Lung (tissue), 12 donors: ENCODE data around the gene LRRC74A. TPM values are rescaled to one million over a fixed set of nuclear protein-coding genes. Genes with fewer than 3 reads are reported as not detected.

Experiments
- ATAC-seq: fragments of 200-7000 bp; cut with Tn5 transposase; one replicate; pipeline ENCODE4 v1.9.1; 2020; ENCODE audit warnings: moderate number of reproducible peaks; ENCODE audit not compliant: insufficient read depth, low FRiP score
- DNase-seq, 3 donors: peaks; one replicate each; pipeline ENCODE4 v3.0.0-alpha.2; 2013 to 2017
- H3K27ac ChIP-seq, 2 donors: one replicate each; pipeline ENCODE4 v1.5.1; 2013; ENCODE audit warnings: mild to moderate bottlenecking in 2 of 2, moderate library complexity in 2 of 2, control low read depth in 1 of 2, inconsistent platforms in 1 of 2, low read depth in 1 of 2, low read length in 1 of 2
- H3K27me3 ChIP-seq, 3 donors: one replicate each; pipeline ENCODE4 v1.5.1; 2013; ENCODE audit warnings: low read length in 2 of 3; ENCODE audit not compliant: control insufficient read depth in 3 of 3, insufficient read depth in 3 of 3
- H3K36me3 ChIP-seq, 4 donors: one replicate each; pipeline ENCODE4 v1.5.1; 2013; ENCODE audit warnings: low read length in 4 of 4, mild to moderate bottlenecking in 1 of 4, moderate library complexity in 1 of 4; ENCODE audit not compliant: control insufficient read depth in 4 of 4, insufficient read depth in 4 of 4
- H3K4me1 ChIP-seq, 5 donors: one replicate each; pipeline ENCODE4 v1.5.1; 2013; ENCODE audit warnings: low read length in 5 of 5, mild to moderate bottlenecking in 2 of 5, moderate library complexity in 1 of 5; ENCODE audit not compliant: control insufficient read depth in 5 of 5, insufficient read depth in 5 of 5
- H3K4me3 ChIP-seq: one replicate; pipeline ENCODE4 v1.5.1; 2013; ENCODE audit warnings: mild to moderate bottlenecking, control low read depth, moderate library complexity
- H3K9ac ChIP-seq, 2 donors: one replicate each; pipeline ENCODE4 v1.5.1; 2013; ENCODE audit warnings: low read length in 2 of 2, control low read depth in 1 of 2; ENCODE audit not compliant: insufficient read depth in 1 of 2
- H3K9me3 ChIP-seq, 4 donors: one replicate each; pipeline ENCODE4 v1.5.1; 2013; ENCODE audit warnings: low read length in 3 of 4, mild to moderate bottlenecking in 1 of 4, moderate library complexity in 1 of 4; ENCODE audit not compliant: control insufficient read depth in 4 of 4, insufficient read depth in 3 of 4
- WGBS, 2 donors: extraction: QIAGEN DNeasy Blood & Tissue Kit; methylation state at CpG; one replicate each; pipeline ENCODE4 v1.1.7; 2013; 5-methylcytosine and 5-hydroxymethylcytosine counted together
- polyA plus RNA-seq, 2 donors: library from polyadenylated mRNA; stranded (reverse); fragments of 200-250 nt; gene quantifications; one replicate each; pipeline ENCODE4 v1.2.1, GENCODE V29; 2013
- total RNA-seq, 2 donors: library from RNA; depleted of rRNA in 1 of 2; stranded (reverse); fragments of >200 nt in 1 of 2; gene quantifications; one replicate each; pipeline ENCODE4 v1.2.1, GENCODE V29; 2014 to 2021
- TF ChIP-seq, protein P1 (sequence below): IDR thresholded peaks from 2 replicates; pipeline ENCODE4 v1.5.1; 2012; ENCODE audit warnings: mild to moderate bottlenecking; ENCODE audit errors: control extremely low read depth, extremely low read depth
- donor health status: control.
- donor health status: control.
- donor health status: Bipolar disorder and iron deficiency.
- donor health status: healthy.
- donor health status: DM: yes; HTN: yes; CAD: no.

The LRRC74A gene
- total and polyA plus RNA-seq, 4 donors, result not detected

DNA sequence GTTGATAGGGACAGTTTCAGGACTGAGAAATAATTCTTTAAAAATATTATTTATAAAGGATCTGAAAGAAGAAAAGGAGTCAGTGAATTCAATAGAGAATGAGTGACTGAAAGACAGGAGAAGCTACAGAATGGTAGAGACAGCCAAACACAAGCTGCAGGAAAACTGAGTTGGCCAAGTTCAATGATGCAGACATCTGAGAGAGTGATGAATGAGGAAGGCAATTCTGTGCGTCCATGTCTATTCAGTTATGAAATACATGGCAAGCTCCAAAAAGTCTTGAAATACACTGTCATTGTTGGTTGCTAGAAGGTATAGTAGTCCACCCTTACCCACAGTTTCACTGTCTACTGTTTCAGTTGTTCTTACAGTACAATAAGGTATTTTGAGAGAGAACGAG, 6.8 kb downstream of the LRRC74A start:
- Histone ChIP-seq H3K27me3 (no peaks in the 10 kb centered on the region), H3K4me3 (no peak overlapping the region), H3K36me3 (peaks cover 0 to 1% (median 0%) of the 10 kb centered on the region in 4 donors), H3K9ac (no peak overlapping the region), H3K27ac (no peak overlapping the region), H3K9me3 (no peaks in the 10 kb centered on the region), H3K4me1 (peaks cover 0 to 2% (median 0%) of the 10 kb centered on the region in 5 donors)
- TF ChIP-seq, protein P1, sequence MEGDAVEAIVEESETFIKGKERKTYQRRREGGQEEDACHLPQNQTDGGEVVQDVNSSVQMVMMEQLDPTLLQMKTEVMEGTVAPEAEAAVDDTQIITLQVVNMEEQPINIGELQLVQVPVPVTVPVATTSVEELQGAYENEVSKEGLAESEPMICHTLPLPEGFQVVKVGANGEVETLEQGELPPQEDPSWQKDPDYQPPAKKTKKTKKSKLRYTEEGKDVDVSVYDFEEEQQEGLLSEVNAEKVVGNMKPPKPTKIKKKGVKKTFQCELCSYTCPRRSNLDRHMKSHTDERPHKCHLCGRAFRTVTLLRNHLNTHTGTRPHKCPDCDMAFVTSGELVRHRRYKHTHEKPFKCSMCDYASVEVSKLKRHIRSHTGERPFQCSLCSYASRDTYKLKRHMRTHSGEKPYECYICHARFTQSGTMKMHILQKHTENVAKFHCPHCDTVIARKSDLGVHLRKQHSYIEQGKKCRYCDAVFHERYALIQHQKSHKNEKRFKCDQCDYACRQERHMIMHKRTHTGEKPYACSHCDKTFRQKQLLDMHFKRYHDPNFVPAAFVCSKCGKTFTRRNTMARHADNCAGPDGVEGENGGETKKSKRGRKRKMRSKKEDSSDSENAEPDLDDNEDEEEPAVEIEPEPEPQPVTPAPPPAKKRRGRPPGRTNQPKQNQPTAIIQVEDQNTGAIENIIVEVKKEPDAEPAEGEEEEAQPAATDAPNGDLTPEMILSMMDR, result no peak
- ATAC-seq (no peak), DNase-seq (no peak)
- 52 to 72% methylated on average over 2 of the region's 2 CpGs for WGBS, 2 donors

DNA sequence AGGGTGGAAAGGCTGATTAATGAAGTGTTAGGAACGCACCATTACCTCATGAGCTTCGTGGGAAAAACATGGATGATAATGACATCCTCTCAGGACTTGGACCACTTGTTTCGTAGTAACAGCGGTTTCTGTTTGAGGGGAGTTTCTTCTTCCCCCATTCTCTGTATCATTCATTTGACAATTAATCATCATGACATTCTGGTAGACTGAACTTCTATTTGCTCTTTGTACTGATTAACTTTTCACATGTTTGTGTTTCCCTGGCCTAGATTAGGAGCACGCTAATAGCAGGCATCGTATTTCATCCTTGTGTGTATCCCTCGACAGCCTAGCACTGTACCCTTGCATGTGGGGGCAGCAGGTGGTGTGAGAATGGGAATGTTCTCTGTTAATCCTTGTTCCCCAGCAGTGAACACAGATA, 8.0 kb downstream of the LRRC74A start:
- ATAC-seq (no peak), DNase-seq (no peak)
- WGBS, 2 donors, result 64 to 78% methylated on average over 7 of the region's 7 CpGs
- H3K27ac ChIP-seq, result no peak overlapping the region
- H3K9ac ChIP-seq, result no peak overlapping the region
- H3K4me1 ChIP-seq, result peaks cover 0 to 2% (median 0%) of the 10 kb centered on the region in 5 donors
- H3K27me3 ChIP-seq, result peaks cover 0 to 4% (median 0%) of the 10 kb centered on the region in 3 donors
- peaks cover 0 to 1% (median 0%) of the 10 kb centered on the region in 4 donors for H3K36me3 ChIP-seq
- no peak overlapping the region for H3K4me3 ChIP-seq
- TF ChIP-seq, protein P1, result no peak
- H3K9me3 ChIP-seq, result no peaks in the 10 kb centered on the region

DNA sequence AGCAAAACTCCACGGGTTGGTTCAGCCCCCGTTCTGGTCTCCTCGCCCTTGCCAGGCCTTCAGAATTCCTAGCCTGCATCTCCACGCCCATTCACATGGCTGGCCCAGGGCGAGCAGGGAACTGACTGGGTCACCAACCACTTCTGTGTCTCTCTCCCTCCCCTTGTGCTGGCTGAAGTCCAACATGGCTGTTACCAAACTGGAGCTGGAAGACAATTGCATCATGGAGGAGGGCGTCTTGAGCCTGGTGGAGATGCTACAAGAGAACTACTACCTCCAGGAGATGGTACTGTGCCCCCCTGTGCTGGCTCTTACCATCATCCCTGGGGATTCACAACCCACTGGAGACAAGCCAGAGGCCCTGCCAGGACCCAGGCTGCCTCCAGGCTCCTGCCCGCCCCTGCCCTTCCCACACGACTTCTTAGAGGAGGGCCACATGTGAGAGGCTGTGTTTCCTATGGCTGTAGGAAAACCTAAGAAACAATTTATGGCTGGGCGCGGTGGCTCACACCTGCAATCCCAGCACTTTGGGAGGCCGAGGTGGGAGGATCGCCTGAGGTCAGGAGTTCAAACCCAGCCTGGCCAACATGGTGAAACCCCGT, 9.9 kb downstream of the LRRC74A start:
- Histone ChIP-seq H3K27me3 (peaks cover 0 to 4% (median 0%) of the 10 kb centered on the region in 3 donors), H3K9me3 (no peaks in the 10 kb centered on the region), H3K4me3 (no peak overlapping the region), H3K36me3 (peaks cover 0 to 1% (median 0%) of the 10 kb centered on the region in 4 donors), H3K4me1 (peaks cover 0 to 2% (median 0%) of the 10 kb centered on the region in 5 donors), H3K9ac (no peak overlapping the region), H3K27ac (no peak overlapping the region)
- TF ChIP-seq, protein P1, result no peak
- 83 to 85% methylated on average over 13 of the region's 13 CpGs for WGBS, 2 donors
- ATAC-seq (no peak), DNase-seq (no peak)
